ENCODE measurements around the gene NAXD.
A peak's percentile ranks its signal among the peaks of the same experiment; 100 is the strongest.

DNA sequence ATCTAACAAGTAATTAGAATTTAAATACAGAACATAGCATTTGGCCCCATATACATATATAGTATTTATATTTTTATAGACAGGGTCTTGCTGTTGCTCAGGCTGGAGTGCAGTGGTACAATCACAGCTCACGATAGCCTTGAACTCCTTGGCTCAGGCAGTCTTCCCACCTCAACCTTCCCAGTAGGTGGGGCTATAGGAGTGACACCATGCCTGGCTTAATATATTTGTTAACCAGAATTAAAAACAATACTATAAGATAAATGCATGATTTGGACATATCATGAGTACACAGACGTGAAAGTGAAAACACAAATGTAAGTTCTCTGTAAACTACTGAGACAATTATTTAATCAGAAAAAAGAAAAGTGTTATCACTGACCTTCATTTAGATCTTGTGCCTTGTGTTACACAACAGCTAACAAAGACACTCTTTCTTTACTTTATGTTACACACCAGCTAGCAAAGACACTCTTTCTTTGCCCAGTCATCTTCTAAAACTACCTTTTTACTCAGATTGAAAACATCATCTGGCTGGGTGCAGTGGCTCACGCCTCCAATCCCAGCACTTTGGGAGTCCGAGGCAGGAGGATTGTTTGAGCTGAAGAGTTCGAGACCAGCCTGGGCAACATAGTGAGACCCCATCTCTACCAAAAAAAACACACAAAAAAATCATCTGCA is 68.0 kb downstream of the NAXD start:
- no peak for TF ChIP-seq EZH2 (optimal IDR thresholded peaks at IDR 0.05; ENCODE audit: low read depth, low read length)
- TF ChIP-seq, protein P1, sequence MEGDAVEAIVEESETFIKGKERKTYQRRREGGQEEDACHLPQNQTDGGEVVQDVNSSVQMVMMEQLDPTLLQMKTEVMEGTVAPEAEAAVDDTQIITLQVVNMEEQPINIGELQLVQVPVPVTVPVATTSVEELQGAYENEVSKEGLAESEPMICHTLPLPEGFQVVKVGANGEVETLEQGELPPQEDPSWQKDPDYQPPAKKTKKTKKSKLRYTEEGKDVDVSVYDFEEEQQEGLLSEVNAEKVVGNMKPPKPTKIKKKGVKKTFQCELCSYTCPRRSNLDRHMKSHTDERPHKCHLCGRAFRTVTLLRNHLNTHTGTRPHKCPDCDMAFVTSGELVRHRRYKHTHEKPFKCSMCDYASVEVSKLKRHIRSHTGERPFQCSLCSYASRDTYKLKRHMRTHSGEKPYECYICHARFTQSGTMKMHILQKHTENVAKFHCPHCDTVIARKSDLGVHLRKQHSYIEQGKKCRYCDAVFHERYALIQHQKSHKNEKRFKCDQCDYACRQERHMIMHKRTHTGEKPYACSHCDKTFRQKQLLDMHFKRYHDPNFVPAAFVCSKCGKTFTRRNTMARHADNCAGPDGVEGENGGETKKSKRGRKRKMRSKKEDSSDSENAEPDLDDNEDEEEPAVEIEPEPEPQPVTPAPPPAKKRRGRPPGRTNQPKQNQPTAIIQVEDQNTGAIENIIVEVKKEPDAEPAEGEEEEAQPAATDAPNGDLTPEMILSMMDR (IDR thresholded peaks at IDR 0.05; ENCODE audit: low read length): peak; percentile 14; the same call in 1 of the 2 replicates
